Heart left ventricle (tissue), 13 donors: ENCODE measurements around the gene ZFPM1.

Source experiments
- CTCF ChIP-seq, 12 donors: fragments of 200-600 bp; sonication (generic) in 4 of 12; IDR thresholded peaks; one replicate each; pipeline versions ENCODE4 v1.5.0 to v1.8.0; 2018 to 2022; ENCODE audit warnings: antibody characterized with exemption in 12 of 12, mild to moderate bottlenecking in 5 of 12
- POLR2A ChIP-seq, 2 donors: fragments of 450-650 bp; IDR thresholded peaks; one replicate each; pipeline ENCODE4 v1.6.1; 2017; ENCODE audit warnings: antibody characterized with exemption in 2 of 2, mild to moderate bottlenecking in 2 of 2, moderate library complexity in 2 of 2
- donor health status: ischemic (EF 13 %, LVEDD 7.1; RV severe dilation, severe dysfunction).
- donor health status: DM: no; HTN: yes; CAD: no.
- donor health status: DM: no; HTN: no; CAD: no.
- donor health status: ischemic (EF 25% LVEDD 6.9; RV normal size, moderate dysfunction).
- donor health status: ischemic (EF 25% LVEDD 5.7; RV mildly dilated, moderate dysfunction).
- donor health status: ischemic (EF 35%, LVEDD 5.7; RV mildly dilated, moderate dysfunction).
- donor health status: nonischemic (EF 11% LVEDD 7.7; RV severe dilation, severe dysfunction).
- donor health status: DM: yes; HTN: yes; CAD: no.
- donor health status: PGD.
- donor health status: ischemic (EF 29% LVEDD 5.4; RV normal size, mild dysfunction).
- donor health status: nonischemic (EF 23%, LVEDD 6.1; RV moderate dilation, normal function).

- TF ChIP-seq CTCF (IDR thresholded peaks at IDR 0.05) (no peak), POLR2A (IDR thresholded peaks at IDR 0.05) (no peak)
These were observed 34.2 kb upstream of the ZFPM1 start for GRCh38 chr16:88418869-88419268.
